Activated naive CD4-positive, alpha-beta T cell treated with anti-CD3 and anti-CD28 coated beads, Interleukin-2, amount 10 ng/mL, durations not matched to agents 7 days and 5 days (primary cell): ENCODE results near the gene LMCD1.

ENCODE experiments used
- CTCF ChIA-PET: fragments of 350-600 bp; sonication (Branson Sonifier 250); formaldehyde crosslinking; loops from one replicate; lab custom pipeline; 2021; ENCODE audit warnings: antibody characterized with exemption; lab: Charles Lee
- DNase-seq: peaks from one replicate; pipeline ENCODE4 v3.0.0-alpha.2; 2020
- H3K27ac Mint-ChIP-seq: one replicate; pipeline ENCODE4 v1.8.0; 2021; ENCODE audit warnings: mild to moderate bottlenecking, moderate library complexity, mixed read lengths
- H3K27me3 Mint-ChIP-seq: one replicate; pipeline ENCODE4 v1.8.0; 2021; ENCODE audit warnings: mild to moderate bottlenecking, mixed read lengths
- H3K36me3 Mint-ChIP-seq: one replicate; pipeline ENCODE4 v1.8.0; 2021; ENCODE audit warnings: mixed read lengths
- H3K4me1 Mint-ChIP-seq: one replicate; pipeline ENCODE4 v1.8.0; 2021; ENCODE audit warnings: mixed read lengths
- H3K4me3 Mint-ChIP-seq: one replicate; pipeline ENCODE4 v1.8.0; 2021; ENCODE audit warnings: mild to moderate bottlenecking, moderate library complexity, mixed read lengths
- H3K9me3 Mint-ChIP-seq: one replicate; pipeline ENCODE4 v1.8.0; 2021; ENCODE audit warnings: mixed read lengths

LMCD1 gene

GRCh38 chr3:8473029-8473428, 28.6 kb upstream of the LMCD1 start:
- no peaks in the 10 kb centered on the region for H3K36me3 Mint-ChIP-seq
- H3K4me1 Mint-ChIP-seq, result no peaks in the 10 kb centered on the region
- no peak overlapping the region for H3K27ac Mint-ChIP-seq
- CTCF ChIA-PET, result no interaction called here
- no peaks in the 10 kb centered on the region for H3K9me3 Mint-ChIP-seq
- no peaks in the 10 kb centered on the region for H3K27me3 Mint-ChIP-seq
- DNase-seq, result no peak
- no peak overlapping the region for H3K4me3 Mint-ChIP-seq

- H3K27ac Mint-ChIP-seq, result no peak overlapping the region
- H3K27me3 Mint-ChIP-seq, result no peaks in the 10 kb centered on the region
- no peak overlapping the region for H3K4me3 Mint-ChIP-seq
- CTCF ChIA-PET, result no interaction called here
- no peaks in the 10 kb centered on the region for H3K36me3 Mint-ChIP-seq
- no peaks in the 10 kb centered on the region for H3K9me3 Mint-ChIP-seq
- no peaks in the 10 kb centered on the region for H3K4me1 Mint-ChIP-seq
- DNase-seq, result no peak
Observed at GRCh38 chr3:8473990-8474389, 27.6 kb upstream of the LMCD1 start.

- Mint-ChIP-seq H3K27ac (no peak overlapping the region), H3K9me3 (no peaks in the 10 kb centered on the region), H3K36me3 (no peaks in the 10 kb centered on the region), H3K4me3 (no peak overlapping the region), H3K27me3 (no peaks in the 10 kb centered on the region), H3K4me1 (no peaks in the 10 kb centered on the region)
- no peak for DNase-seq
- CTCF ChIA-PET, result no interaction called here
Observed at GRCh38 chr3:8474991-8475390, 26.6 kb upstream of the LMCD1 start.

GRCh38 chr3:8480699-8481098, 20.9 kb upstream of the LMCD1 start:
- H3K36me3 Mint-ChIP-seq, result no peaks in the 10 kb centered on the region
- H3K9me3 Mint-ChIP-seq, result no peaks in the 10 kb centered on the region
- no peak overlapping the region for H3K27ac Mint-ChIP-seq
- H3K4me1 Mint-ChIP-seq, result no peaks in the 10 kb centered on the region
- no peaks in the 10 kb centered on the region for H3K27me3 Mint-ChIP-seq
- H3K4me3 Mint-ChIP-seq, result no peak overlapping the region
- CTCF ChIA-PET, result no interaction called here
- DNase-seq, result no peak

- no peaks in the 10 kb centered on the region for H3K9me3 Mint-ChIP-seq
- H3K36me3 Mint-ChIP-seq, result no peaks in the 10 kb centered on the region
- no peak for DNase-seq
- H3K4me3 Mint-ChIP-seq, result no peak overlapping the region
- H3K27ac Mint-ChIP-seq, result no peak overlapping the region
- CTCF ChIA-PET, result no interaction called here
- no peaks in the 10 kb centered on the region for H3K4me1 Mint-ChIP-seq
- H3K27me3 Mint-ChIP-seq, result no peaks in the 10 kb centered on the region
Observed at GRCh38 chr3:8481380-8481779, 20.2 kb upstream of the LMCD1 start.

GRCh38 chr3:8482263-8482662, 19.4 kb upstream of the LMCD1 start:
- DNase-seq, result no peak
- Mint-ChIP-seq H3K9me3 (no peaks in the 10 kb centered on the region), H3K4me1 (no peaks in the 10 kb centered on the region), H3K4me3 (no peak overlapping the region), H3K36me3 (no peaks in the 10 kb centered on the region), H3K27me3 (no peaks in the 10 kb centered on the region), H3K27ac (no peak overlapping the region)
- CTCF ChIA-PET, result no interaction called here

GRCh38 chr3:8482960-8483665, 18.5 kb upstream of the LMCD1 start:
- Mint-ChIP-seq H3K36me3 (no peaks in the 10 kb centered on the region), H3K4me3 (no peak overlapping the region), H3K4me1 (no peaks in the 10 kb centered on the region), H3K9me3 (no peaks in the 10 kb centered on the region), H3K27ac (no peak overlapping the region), H3K27me3 (no peaks in the 10 kb centered on the region)
- CTCF ChIA-PET, result no interaction called here
- no peak for DNase-seq

- Mint-ChIP-seq H3K4me3 (no peak overlapping the region), H3K9me3 (no peaks in the 10 kb centered on the region), H3K27ac (no peak overlapping the region), H3K4me1 (no peaks in the 10 kb centered on the region), H3K27me3 (no peaks in the 10 kb centered on the region), H3K36me3 (no peaks in the 10 kb centered on the region)
- CTCF ChIA-PET, result no interaction called here
- no peak for DNase-seq
Observed at GRCh38 chr3:8484409-8485140, 17.0 kb upstream of the LMCD1 start.

- Mint-ChIP-seq H3K27ac (no peak overlapping the region), H3K9me3 (no peaks in the 10 kb centered on the region)
- CTCF ChIA-PET, result no interaction called here
Observed at GRCh38 chr3:8485141-8485870, 16.3 kb upstream of the LMCD1 start.

GRCh38 chr3:8485943-8486342, 15.7 kb upstream of the LMCD1 start:
- no peaks in the 10 kb centered on the region for H3K36me3 Mint-ChIP-seq
- no peak overlapping the region for H3K27ac Mint-ChIP-seq
- no peak overlapping the region for H3K4me3 Mint-ChIP-seq
- no peak for DNase-seq
- H3K9me3 Mint-ChIP-seq, result no peaks in the 10 kb centered on the region
- CTCF ChIA-PET, result no interaction called here
- no peaks in the 10 kb centered on the region for H3K4me1 Mint-ChIP-seq
- no peaks in the 10 kb centered on the region for H3K27me3 Mint-ChIP-seq

More at GRCh38 chr3:8485141-8485870, 16.3 kb upstream of the LMCD1 start:
- Mint-ChIP-seq H3K4me3 (no peak overlapping the region), H3K4me1 (no peaks in the 10 kb centered on the region), H3K36me3 (no peaks in the 10 kb centered on the region), H3K27me3 (no peaks in the 10 kb centered on the region)
- DNase-seq, result no peak

- no peaks in the 10 kb centered on the region for H3K36me3 Mint-ChIP-seq
- DNase-seq, result no peak
- CTCF ChIA-PET, result interaction anchor here (0.6 kb wide), 1 partner anchor 672 kb away, joined by 3 read pairs; no protein-coding TSS in a partner anchor
- H3K27ac Mint-ChIP-seq, result no peak overlapping the region
- no peaks in the 10 kb centered on the region for H3K9me3 Mint-ChIP-seq
- H3K27me3 Mint-ChIP-seq, result no peaks in the 10 kb centered on the region
- H3K4me3 Mint-ChIP-seq, result no peak overlapping the region
- H3K4me1 Mint-ChIP-seq, result no peaks in the 10 kb centered on the region
Observed at GRCh38 chr3:8486434-8486833, 15.2 kb upstream of the LMCD1 start.

- Mint-ChIP-seq H3K4me1 (no peaks in the 10 kb centered on the region), H3K36me3 (no peaks in the 10 kb centered on the region), H3K27me3 (no peaks in the 10 kb centered on the region), H3K4me3 (no peak overlapping the region), H3K27ac (no peak overlapping the region), H3K9me3 (no peaks in the 10 kb centered on the region)
- CTCF ChIA-PET, result interaction anchor here (0.6 kb wide), 1 partner anchor 671 kb away, joined by 3 read pairs; no protein-coding TSS in a partner anchor
- DNase-seq, result no peak
Observed at GRCh38 chr3:8486936-8487335, 14.7 kb upstream of the LMCD1 start.

GRCh38 chr3:8488411-8488810, 13.2 kb upstream of the LMCD1 start:
- no peaks in the 10 kb centered on the region for H3K9me3 Mint-ChIP-seq
- no peak for DNase-seq
- H3K4me3 Mint-ChIP-seq, result no peak overlapping the region
- H3K27me3 Mint-ChIP-seq, result no peaks in the 10 kb centered on the region
- H3K4me1 Mint-ChIP-seq, result no peaks in the 10 kb centered on the region
- CTCF ChIA-PET, result no interaction called here
- H3K36me3 Mint-ChIP-seq, result no peaks in the 10 kb centered on the region
- H3K27ac Mint-ChIP-seq, result no peak overlapping the region

- Mint-ChIP-seq H3K36me3 (no peaks in the 10 kb centered on the region), H3K27ac (no peak overlapping the region), H3K4me3 (no peak overlapping the region), H3K4me1 (no peaks in the 10 kb centered on the region), H3K27me3 (no peaks in the 10 kb centered on the region), H3K9me3 (no peaks in the 10 kb centered on the region)
- no peak for DNase-seq
- CTCF ChIA-PET, result no interaction called here
Observed at GRCh38 chr3:8488877-8489276, 12.7 kb upstream of the LMCD1 start.
